C4-2B (cell line): Measurements from ENCODE around the gene RAPGEF6.
"Not testable (repeated sequence)": the region's sequence is repeated elsewhere in the genome, so short reads cannot be mapped to it uniquely, and the experiment has no call there.

ENCODE experiments used
- H3K27ac ChIP-seq: fragments of 450-650 bp; 2 replicates; pipeline ENCODE4 v1.5.1; 2017
- CTCF ChIP-seq: fragments of 450-650 bp; conservative IDR thresholded peaks from 2 replicates; pipeline ENCODE4 v1.5.1; 2017; ENCODE audit warnings: mild to moderate bottlenecking
- ZFX ChIP-seq: fragments of 450-650 bp; IDR thresholded peaks from 2 replicates; pipeline ENCODE4 v1.6.1; 2017

The RAPGEF6 gene

DNA sequence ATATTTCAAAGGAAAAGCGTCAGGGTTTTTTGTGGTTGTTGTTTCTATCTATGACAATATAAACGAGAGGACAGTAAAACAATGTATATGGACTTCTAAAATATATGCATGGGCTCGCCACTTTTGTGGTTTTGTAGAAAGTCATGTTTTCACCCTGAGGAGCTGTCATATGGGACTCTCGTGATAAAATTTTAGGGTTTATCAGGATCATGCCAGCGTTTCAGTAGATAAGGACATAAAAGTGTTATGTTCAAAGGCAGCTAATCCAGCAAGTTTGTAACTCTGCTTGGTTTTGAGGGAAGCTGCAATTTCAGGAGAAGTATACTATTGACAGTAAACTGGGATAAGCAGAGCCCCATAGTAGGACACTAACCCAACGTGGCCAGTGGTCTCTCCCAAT, 250.9 kb downstream of the RAPGEF6 start:
- H3K27ac ChIP-seq, result no peak overlapping the region
- TF ChIP-seq CTCF, result no peak

GRCh38 chr5:131382407-131383395, 252.3 kb downstream of the RAPGEF6 start:
- no peak overlapping the region for H3K27ac ChIP-seq
- TF ChIP-seq ZFX (no peak), CTCF (peak; percentile 72)

DNA sequence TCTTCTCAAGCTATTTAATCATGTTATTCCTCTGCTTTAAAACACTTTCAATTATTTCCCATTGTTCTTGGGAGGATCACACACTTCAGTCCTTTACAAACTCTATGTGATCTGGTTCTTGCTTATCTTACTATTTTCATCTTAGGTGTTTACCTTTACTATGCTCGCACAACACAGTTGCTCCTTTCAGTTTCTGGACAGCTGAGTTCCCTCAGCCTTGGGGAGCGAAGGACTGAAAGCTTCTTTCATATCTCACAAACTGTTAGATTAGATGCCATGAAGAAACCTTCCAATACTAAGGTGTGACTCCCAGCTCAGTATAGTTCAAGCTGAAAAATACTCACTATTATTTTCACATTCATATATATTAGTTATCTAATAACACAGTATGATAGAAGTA, 253.3 kb downstream of the RAPGEF6 start:
- H3K27ac ChIP-seq, result no peak overlapping the region
- TF ChIP-seq CTCF (no peak), ZFX (no peak)

- no peak overlapping the region for H3K27ac ChIP-seq
- TF ChIP-seq ZFX (no peak), CTCF (no peak)
These were observed 254.0 kb downstream of the RAPGEF6 start for GRCh38 chr5:131381021-131381420.

DNA sequence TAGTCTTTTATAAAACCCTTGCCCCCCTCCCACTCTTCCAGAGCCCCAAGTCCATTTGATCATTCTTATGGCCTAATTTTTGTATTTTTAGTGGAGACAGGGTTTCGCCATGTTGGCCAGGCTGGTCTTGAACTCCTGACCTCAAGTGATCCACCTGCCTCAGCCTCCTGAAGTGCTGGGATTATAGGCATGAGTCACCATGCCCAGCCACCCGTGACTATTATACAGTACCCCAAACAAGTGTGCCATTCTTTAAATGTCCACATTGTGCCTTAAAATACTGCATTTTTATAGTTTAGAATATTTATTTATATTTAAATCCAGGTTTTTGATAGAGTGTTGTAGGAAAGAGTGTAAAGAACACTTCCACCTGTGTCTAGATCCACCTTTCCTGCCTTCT, 254.8 kb downstream of the RAPGEF6 start:
- not testable (repeated sequence) for H3K27ac ChIP-seq

DNA sequence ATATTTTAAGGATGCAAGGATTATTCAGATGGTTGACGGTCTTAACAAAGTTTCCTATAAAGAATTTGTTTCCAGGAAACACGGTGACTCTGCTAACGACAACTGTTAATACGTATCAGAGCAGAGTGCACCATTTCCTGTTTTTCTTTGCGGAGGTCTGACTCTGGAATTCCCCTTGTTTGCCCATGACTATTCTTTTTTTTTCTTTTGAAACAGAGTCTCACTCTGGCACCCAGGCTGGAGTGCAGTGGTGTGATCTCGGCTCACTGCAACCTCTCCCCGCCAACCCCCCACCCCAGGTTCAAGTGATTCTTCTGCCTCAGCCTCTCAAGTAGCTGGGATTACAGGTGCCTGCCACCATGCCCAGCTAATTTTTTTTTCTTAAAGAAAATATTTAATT, 255.3 kb downstream of the RAPGEF6 start:
- TF ChIP-seq ZFX, result no peak
- TF ChIP-seq CTCF, result no peak
- H3K27ac ChIP-seq, result no peak overlapping the region

DNA sequence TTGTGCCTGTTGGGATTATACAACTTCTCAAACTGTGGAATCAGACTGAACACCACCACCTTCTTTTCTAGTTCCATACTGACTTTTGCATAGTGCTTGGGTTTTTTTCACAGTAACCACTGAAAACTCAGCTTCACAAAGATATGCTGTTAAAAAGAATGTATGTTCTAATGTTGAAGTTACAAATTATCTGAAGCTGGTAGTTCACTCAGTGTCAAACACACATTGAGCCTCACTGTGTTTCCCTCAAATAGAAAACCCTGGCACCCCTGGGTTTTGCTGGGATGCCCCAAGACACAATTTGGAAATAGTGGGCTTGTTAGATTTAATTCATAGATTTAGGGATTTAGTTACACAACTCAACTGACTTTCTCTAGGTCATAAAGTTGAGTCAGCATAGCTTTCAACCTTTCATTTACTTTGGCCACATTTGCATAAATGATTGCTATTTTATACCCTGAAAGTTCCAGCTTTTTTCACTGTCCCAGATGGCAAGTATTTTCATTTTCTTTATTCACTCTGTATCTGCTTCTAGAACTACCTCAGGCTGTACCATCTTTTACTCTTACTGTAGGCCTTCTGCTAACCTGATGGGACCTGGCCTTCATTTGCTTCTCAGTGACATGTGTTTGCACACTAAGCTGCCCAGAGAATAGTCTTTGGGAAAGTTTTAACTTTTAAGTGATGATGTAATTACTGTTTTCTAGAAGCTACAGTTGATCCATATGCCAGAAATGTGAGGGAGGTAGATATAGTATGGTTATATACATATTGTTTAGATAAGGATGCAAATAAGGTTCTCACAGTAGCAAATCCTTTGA, 256.1 kb downstream of the RAPGEF6 start:
- TF ChIP-seq CTCF, result no peak
- TF ChIP-seq ZFX, result no peak
- no peak overlapping the region for H3K27ac ChIP-seq
